K562 (cell line): Measurements from ENCODE around the gene CBLIF. TPM values are rescaled to one million over a fixed set of nuclear protein-coding genes. Genes with fewer than 3 reads are reported as not detected.
A peak's percentile ranks its signal among the peaks of the same experiment; 100 is the strongest.

ENCODE experiments used
- ATAC-seq: fragments of 200-7000 bp; cut with Tn5 transposase; 3 replicates; pipeline ENCODE4 v1.9.1; 2020; ENCODE audit warnings: moderate library complexity
- BruUV-seq: library from RNA; stranded (reverse); fragments of 400-500 nt; replicated peaks from 2 replicates; lab custom pipeline; 2021; lab: Mats Ljungman, UMichigan
- CTCF ChIA-PET: fragments of 300-600 bp; formaldehyde crosslinking; extraction: SDS; loops from one replicate; lab custom pipeline; 2021; ENCODE audit warnings: low intra/inter-chr PET ratio; lab: Yijun Ruan, JAX
- POLR2A ChIA-PET: fragments of 300-600, 350-650 bp; sonication (Branson Sonifier 250); formaldehyde crosslinking; extraction: SDS; loops from one replicate; lab custom pipeline; 2021; ENCODE audit warnings: antibody characterized with exemption, inconsistent platforms; lab: Yijun Ruan, JAX
- DNase-seq, 4 experiments: peaks; one replicate each; pipeline versions ENCODE4 v3.0.0 to v3.0.0-alpha.2; 2011 to 2018; ENCODE audit warnings: low spot score in 3 of 4, mixed read lengths in 3 of 4; ENCODE audit errors: extremely low read depth in 1 of 4
- FAIRE-seq: peaks from 2 replicates; lab custom pipeline; 2011; peaks lifted over from hg19 to GRCh38; lab: Jason Lieb, UNC
- H2AFZ ChIP-seq: 2 replicates; pipeline ENCODE4 v1.6.0; 2011; ENCODE audit warnings: low read depth, low read length, control low read depth, inconsistent platforms
- H3K27ac ChIP-seq: fragments of 200-600 bp; 3 replicates; pipeline ENCODE4 v1.8.0; 2011; ENCODE audit warnings: low read depth, mild to moderate bottlenecking, control low read depth, inconsistent platforms, low read length, moderate library complexity, mixed read lengths; ENCODE audit errors: extremely low read depth
- H3K27me3 ChIP-seq, 2 experiments: fragments of 300-600 bp in 1 of 2; 2 replicates in 1 of 2; 3 replicates in 1 of 2; pipeline versions ENCODE4 v1.6.0 to v1.8.0; 2011; ENCODE audit warnings: inconsistent platforms in 2 of 2, low read length in 2 of 2, mild to moderate bottlenecking in 1 of 2, mixed read lengths in 1 of 2, moderate library complexity in 1 of 2; ENCODE audit not compliant: control insufficient read depth in 2 of 2, insufficient read depth in 2 of 2
- H3K36me3 ChIP-seq: fragments of 300-600 bp; 3 replicates; pipeline ENCODE4 v1.8.0; 2011; ENCODE audit warnings: mild to moderate bottlenecking, low read length, inconsistent platforms; ENCODE audit not compliant: control insufficient read depth, insufficient read depth
- H3K4me1 ChIP-seq, 2 experiments: fragments of 200-600 bp in 1 of 2; replicated peaks in 1 of 2; 2 replicates in 1 of 2; 3 replicates in 1 of 2; pipeline versions ENCODE4 v1.5.1 to v1.8.0; 2011; ENCODE audit warnings: inconsistent platforms in 2 of 2, low read length in 2 of 2, mild to moderate bottlenecking in 1 of 2, mixed read lengths in 1 of 2, moderate library complexity in 1 of 2; ENCODE audit not compliant: control insufficient read depth in 2 of 2, insufficient read depth in 2 of 2
- H3K4me2 ChIP-seq: 2 replicates; pipeline ENCODE4 v1.6.1; 2011; ENCODE audit warnings: low read length, control low read depth, inconsistent platforms, mixed read lengths; ENCODE audit not compliant: insufficient read depth
- H3K4me3 ChIP-seq: fragments of 200-600 bp; sonication (generic), shearing (Covaris generic); 2 replicates; pipeline ENCODE4 v1.5.1; 2016; ENCODE audit warnings: control low read depth, inconsistent platforms
- H3K79me2 ChIP-seq: fragments of 200-600 bp; 3 replicates; pipeline ENCODE4 v1.8.0; 2011; ENCODE audit warnings: low read length, inconsistent platforms; ENCODE audit not compliant: control insufficient read depth, insufficient read depth
- H3K9ac ChIP-seq, 2 experiments: 2 replicates each; pipeline versions ENCODE4 v1.6.0 to v1.6.1; 2011; ENCODE audit warnings: low read depth in 2 of 2, low read length in 2 of 2, control low read depth in 1 of 2, inconsistent platforms in 1 of 2, mild to moderate bottlenecking in 1 of 2, mixed read lengths in 1 of 2; ENCODE audit not compliant: insufficient read depth in 1 of 2
- H3K9me1 ChIP-seq: one replicate; pipeline ENCODE4 v1.6.0; 2011; ENCODE audit warnings: inconsistent platforms, mild to moderate bottlenecking, low read length, moderate library complexity; ENCODE audit not compliant: control insufficient read depth, insufficient read depth
- H3K9me3 ChIP-seq: replicated peaks from 2 replicates; pipeline ENCODE4 v1.5.1; 2011; ENCODE audit warnings: low read depth, low read length, inconsistent platforms; ENCODE audit not compliant: control insufficient read depth, insufficient read depth
- H4K20me1 ChIP-seq: replicated peaks from 2 replicates; pipeline ENCODE4 v1.6.1; 2011; ENCODE audit warnings: low read length, inconsistent platforms, mixed read lengths; ENCODE audit not compliant: control insufficient read depth, insufficient read depth
- BACH1 ChIP-seq: fragments of 200-800 bp; sonication (Bioruptor generic); IDR thresholded peaks from 2 replicates; pipeline ENCODE4 v1.6.1; 2016; ENCODE audit warnings: missing genetic modification characterization, missing compliant biosample characterization
- BMI1 ChIP-seq: fragments of 150-350 bp; IDR thresholded peaks from 2 replicates; pipeline ENCODE4 v1.6.1; 2014; ENCODE audit warnings: low read length
- C11orf30 ChIP-seq: fragments of 450-650 bp; IDR thresholded peaks from 2 replicates; pipeline ENCODE4 v1.6.1; 2016; ENCODE audit warnings: low read depth, mild to moderate bottlenecking
- CHD2 ChIP-seq: IDR thresholded peaks from 2 replicates; pipeline ENCODE4 v1.6.1; 2011; ENCODE audit warnings: low read depth, low read length
- ELF2 ChIP-seq: fragments of 250-450 bp; sonication (Bioruptor Pico); IDR thresholded peaks from 2 replicates; pipeline ENCODE4 v1.5.0; 2021; ENCODE audit warnings: mild to moderate bottlenecking
- FOXP1 ChIP-seq: sonication (generic); formaldehyde crosslinking; IDR thresholded peaks from 2 replicates; pipeline ENCODE4 v1.8.0; 2022; ENCODE audit warnings: mild to moderate bottlenecking, missing genetic modification reagents
- KDM4B ChIP-seq, 2 experiments: fragments of 450-650 bp in 1 of 2; sonication (generic) in 1 of 2; IDR thresholded peaks; 2 replicates each; pipeline ENCODE4 v1.6.1; 2016 to 2017; ENCODE audit warnings: borderline replicate concordance in 2 of 2, antibody characterized with exemption in 1 of 2, low read depth in 1 of 2, mild to moderate bottlenecking in 1 of 2
- NCOA6 ChIP-seq: fragments of 450-650 bp; IDR thresholded peaks from 2 replicates; pipeline ENCODE4 v1.6.1; 2017; ENCODE audit warnings: mild to moderate bottlenecking
- NFXL1 ChIP-seq: fragments of 450-650 bp; formaldehyde crosslinking; IDR thresholded peaks from 2 replicates; pipeline ENCODE4 v1.4.0; 2021; ENCODE audit warnings: mild to moderate bottlenecking
- NR4A1 ChIP-seq, 2 experiments: fragments of 250-450 bp in 1 of 2; fragments of 450-650 bp in 1 of 2; sonication (Bioruptor Pico) in 1 of 2; IDR thresholded peaks; 2 replicates each; pipeline versions ENCODE4 v1.4.0 to v1.6.1; 2016 to 2020; ENCODE audit warnings: mild to moderate bottlenecking in 2 of 2, missing compliant biosample characterization in 1 of 2, missing genetic modification characterization in 1 of 2, moderate library complexity in 1 of 2
- PCBP1 ChIP-seq: fragments of 200-400 bp; formaldehyde crosslinking; IDR thresholded peaks from 2 replicates; pipeline ENCODE4 v1.6.1; 2018; ENCODE audit warnings: mild to moderate bottlenecking, low read depth, low read length; ENCODE audit not compliant: poor library complexity, severe bottlenecking
- RAD21 ChIP-seq, 2 experiments: fragments of 250-450 bp in 1 of 2; fragments of 450-650 bp in 1 of 2; sonication (Bioruptor Pico) in 1 of 2; formaldehyde crosslinking in 1 of 2; IDR thresholded peaks in 1 of 2; conservative IDR thresholded peaks in 1 of 2; 2 replicates each; pipeline versions ENCODE4 v1.4.0 to v1.8.0; 2020 to 2022; ENCODE audit warnings: mild to moderate bottlenecking in 2 of 2, moderate library complexity in 1 of 2
- SRSF1 ChIP-seq: fragments of 200-400 bp; formaldehyde crosslinking; IDR thresholded peaks from 2 replicates; pipeline ENCODE4 v1.6.1; 2017; ENCODE audit warnings: mild to moderate bottlenecking, low read depth, low read length, moderate library complexity
- ZNF316 ChIP-seq: fragments of 450-650 bp; IDR thresholded peaks from 2 replicates; pipeline ENCODE4 v1.6.1; 2016
- ZNF764 ChIP-seq: fragments of 250-450 bp; sonication (Bioruptor Pico); IDR thresholded peaks from 2 replicates; pipeline ENCODE4 v1.4.0; 2020; ENCODE audit warnings: low read depth, mild to moderate bottlenecking, moderate library complexity
- WGBS: fragments of 100-300 bp; shearing (Covaris generic); methylation state at CpG from one replicate; pipeline ENCODE4 v1.1.6; 2016; ENCODE audit warnings: low coverage, mixed read lengths; ENCODE audit not compliant: insufficient coverage; ENCODE audit errors: missing lambda C conversion rate; 5-methylcytosine and 5-hydroxymethylcytosine counted together
- in situ Hi-C: fragments of 300-500 bp; cut with MboI; formaldehyde crosslinking; loops from 4 replicates; pipeline ENCODE4 v1.15.0; 2018; ENCODE audit warnings: inconsistent platforms, mixed read lengths
- intact Hi-C: fragments of 100-400 bp; cut with micrococcal nuclease; formaldehyde crosslinking; loops from 2 replicates; pipeline ENCODE4 v1.14.2; 2022
- polyA plus RNA-seq, 8 experiments: library from polyadenylated mRNA; depleted of rRNA in 4 of 8; stranded (reverse) in 5 of 8; unstranded in 3 of 8; fragments of >200 nt; fragmentation: Nextera tagmentation in 2 of 8; fragmentation: Illumina TruSeq in 1 of 8; extraction: Ambion mirVana in 2 of 8; extraction: Trizol in 1 of 8; gene quantifications; 2 replicates each; pipeline versions ENCODE4 v1.2.1 to v1.2.3, GENCODE V29; 2011 to 2014; ENCODE audit warnings: inconsistent platforms in 1 of 8, missing spikeins in 1 of 8
- total RNA-seq, 7 experiments: library from RNA; depleted of rRNA in 6 of 7; stranded (reverse); fragments of >200 nt in 6 of 7; fragmentation: Illumina TruSeq in 2 of 7; extraction: Trizol in 2 of 7; gene quantifications; 2 replicates each; pipeline versions ENCODE4 v1.2.1 to v1.2.3, GENCODE V29; 2011 to 2021; ENCODE audit warnings: low replicate concordance in 1 of 7
- TF ChIP-seq, protein P1 (sequence below): fragments of 250-450 bp; sonication (Bioruptor Pico); IDR thresholded peaks from 2 replicates; pipeline ENCODE4 v1.4.0; 2020; ENCODE audit warnings: mild to moderate bottlenecking, moderate library complexity, borderline replicate concordance
- TF ChIP-seq, protein P2 (sequence below): sonication (generic); IDR thresholded peaks from 2 replicates; pipeline ENCODE4 v1.6.1; 2016
- TF ChIP-seq, protein P3 (sequence below), 2 experiments: IDR thresholded peaks; 2 replicates each; pipeline ENCODE4 v1.6.1; 2012; ENCODE audit warnings: improper control_type of control experiment in 2 of 2, low read depth in 2 of 2, low read length in 2 of 2, borderline replicate concordance in 1 of 2

The CBLIF gene
- total and polyA plus RNA-seq, 9 of the 15 experiments (the other 6 are each of a cell fraction or from before 2014, with no cell fraction given): 0.07 to 0.83 (median 0.54) TPM

DNA sequence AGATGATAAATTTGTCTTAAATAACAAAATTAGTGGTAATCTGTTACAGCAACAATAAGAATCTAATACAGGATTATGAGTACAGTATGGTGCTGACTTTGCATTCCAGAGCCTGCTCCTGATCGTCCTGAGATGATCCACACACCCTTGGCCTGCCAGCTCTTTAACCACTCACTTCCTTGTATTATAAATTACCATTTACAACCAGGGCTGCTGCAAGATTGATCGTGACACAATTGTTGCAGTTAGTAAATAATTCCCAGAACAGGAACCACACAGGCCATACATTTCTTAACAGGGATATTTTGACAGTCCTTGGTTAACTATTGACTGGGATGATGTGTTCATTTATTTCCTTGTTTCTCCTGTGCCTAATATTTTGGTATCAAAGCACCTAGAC is 3.8 kb upstream of the CBLIF start:
- intact Hi-C loops: no loop called here
- Histone ChIP-seq H3K36me3 (no peaks in the 10 kb centered on the region), H3K4me3 (no peak overlapping the region), H3K9ac (no peak overlapping the region), H3K4me1 (peaks cover 4 to 33% of the 10 kb centered on the region in 2 experiments; a peak in 3 of 5 replicates), H3K27me3 (no peaks in the 10 kb centered on the region), H3K9me3 (0 out of 2 replicates have a peak, but pooled peaks cover 4% of the 10 kb centered on the region), H3K9me1 (no peaks in the 10 kb centered on the region), H3K79me2 (no peaks in the 10 kb centered on the region), H3K27ac (peak overlapping the region; percentile 33; the same call in 2 of the 3 replicates), H2AFZ (peak overlapping the region; percentile 78), H3K4me2 (no peak overlapping the region), H4K20me1 (no peaks in the 10 kb centered on the region)
- DNase-seq: no peak
- FAIRE-seq: no peak
- 37% methylated on average over 2 of the region's 2 CpGs for WGBS
- no peak for ATAC-seq
- ChIA-PET POLR2A (interaction anchor here (1.2 kb wide), 1 partner anchor 52 kb away, joined by 3 read pairs; no protein-coding TSS in a partner anchor), CTCF (no interaction called here)
- in situ Hi-C loops: no loop called here
- no TSS peak for BruUV-seq
- TF ChIP-seq NCOA6: no peak
- no peak for TF ChIP-seq NFXL1 (CRISPR knock-in tag)
- TF ChIP-seq NR4A1 (CRISPR knock-in tag; IDR thresholded peaks at IDR 0.05): no peak
- TF ChIP-seq NR4A1 (tag; IDR thresholded peaks at IDR 0.05): no peak
- TF ChIP-seq FOXP1: no peak
- TF ChIP-seq RAD21 (CRISPR knock-in tag; conservative IDR thresholded peaks at IDR 0.05 in 1 of 2, IDR thresholded peaks at IDR 0.05 in 1 of 2): no peak
- TF ChIP-seq, protein P1, sequence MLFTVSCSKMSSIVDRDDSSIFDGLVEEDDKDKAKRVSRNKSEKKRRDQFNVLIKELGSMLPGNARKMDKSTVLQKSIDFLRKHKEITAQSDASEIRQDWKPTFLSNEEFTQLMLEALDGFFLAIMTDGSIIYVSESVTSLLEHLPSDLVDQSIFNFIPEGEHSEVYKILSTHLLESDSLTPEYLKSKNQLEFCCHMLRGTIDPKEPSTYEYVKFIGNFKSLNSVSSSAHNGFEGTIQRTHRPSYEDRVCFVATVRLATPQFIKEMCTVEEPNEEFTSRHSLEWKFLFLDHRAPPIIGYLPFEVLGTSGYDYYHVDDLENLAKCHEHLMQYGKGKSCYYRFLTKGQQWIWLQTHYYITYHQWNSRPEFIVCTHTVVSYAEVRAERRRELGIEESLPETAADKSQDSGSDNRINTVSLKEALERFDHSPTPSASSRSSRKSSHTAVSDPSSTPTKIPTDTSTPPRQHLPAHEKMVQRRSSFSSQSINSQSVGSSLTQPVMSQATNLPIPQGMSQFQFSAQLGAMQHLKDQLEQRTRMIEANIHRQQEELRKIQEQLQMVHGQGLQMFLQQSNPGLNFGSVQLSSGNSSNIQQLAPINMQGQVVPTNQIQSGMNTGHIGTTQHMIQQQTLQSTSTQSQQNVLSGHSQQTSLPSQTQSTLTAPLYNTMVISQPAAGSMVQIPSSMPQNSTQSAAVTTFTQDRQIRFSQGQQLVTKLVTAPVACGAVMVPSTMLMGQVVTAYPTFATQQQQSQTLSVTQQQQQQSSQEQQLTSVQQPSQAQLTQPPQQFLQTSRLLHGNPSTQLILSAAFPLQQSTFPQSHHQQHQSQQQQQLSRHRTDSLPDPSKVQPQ (CRISPR knock-in tag): no peak
- TF ChIP-seq CHD2: no peak
- TF ChIP-seq C11orf30: peak; percentile 37; the same call in 1 of the 2 replicates
- no peak for TF ChIP-seq PCBP1
- TF ChIP-seq SRSF1: no peak
- TF ChIP-seq KDM4B (IDR thresholded peaks at IDR 0.05; ENCODE audit: borderline replicate concordance in 2 of 2, low read depth in 1 of 2): no peak
- no peak for TF ChIP-seq BMI1
- TF ChIP-seq, protein P2, sequence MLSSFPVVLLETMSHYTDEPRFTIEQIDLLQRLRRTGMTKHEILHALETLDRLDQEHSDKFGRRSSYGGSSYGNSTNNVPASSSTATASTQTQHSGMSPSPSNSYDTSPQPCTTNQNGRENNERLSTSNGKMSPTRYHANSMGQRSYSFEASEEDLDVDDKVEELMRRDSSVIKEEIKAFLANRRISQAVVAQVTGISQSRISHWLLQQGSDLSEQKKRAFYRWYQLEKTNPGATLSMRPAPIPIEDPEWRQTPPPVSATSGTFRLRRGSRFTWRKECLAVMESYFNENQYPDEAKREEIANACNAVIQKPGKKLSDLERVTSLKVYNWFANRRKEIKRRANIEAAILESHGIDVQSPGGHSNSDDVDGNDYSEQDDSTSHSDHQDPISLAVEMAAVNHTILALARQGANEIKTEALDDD: no peak
- TF ChIP-seq ZNF316: peak; percentile 54; the same call in 1 of the 2 replicates
- TF ChIP-seq BACH1 (tag): no peak
- TF ChIP-seq ELF2: no peak
- TF ChIP-seq, protein P3, sequence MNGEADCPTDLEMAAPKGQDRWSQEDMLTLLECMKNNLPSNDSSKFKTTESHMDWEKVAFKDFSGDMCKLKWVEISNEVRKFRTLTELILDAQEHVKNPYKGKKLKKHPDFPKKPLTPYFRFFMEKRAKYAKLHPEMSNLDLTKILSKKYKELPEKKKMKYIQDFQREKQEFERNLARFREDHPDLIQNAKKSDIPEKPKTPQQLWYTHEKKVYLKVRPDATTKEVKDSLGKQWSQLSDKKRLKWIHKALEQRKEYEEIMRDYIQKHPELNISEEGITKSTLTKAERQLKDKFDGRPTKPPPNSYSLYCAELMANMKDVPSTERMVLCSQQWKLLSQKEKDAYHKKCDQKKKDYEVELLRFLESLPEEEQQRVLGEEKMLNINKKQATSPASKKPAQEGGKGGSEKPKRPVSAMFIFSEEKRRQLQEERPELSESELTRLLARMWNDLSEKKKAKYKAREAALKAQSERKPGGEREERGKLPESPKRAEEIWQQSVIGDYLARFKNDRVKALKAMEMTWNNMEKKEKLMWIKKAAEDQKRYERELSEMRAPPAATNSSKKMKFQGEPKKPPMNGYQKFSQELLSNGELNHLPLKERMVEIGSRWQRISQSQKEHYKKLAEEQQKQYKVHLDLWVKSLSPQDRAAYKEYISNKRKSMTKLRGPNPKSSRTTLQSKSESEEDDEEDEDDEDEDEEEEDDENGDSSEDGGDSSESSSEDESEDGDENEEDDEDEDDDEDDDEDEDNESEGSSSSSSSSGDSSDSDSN (IDR thresholded peaks at IDR 0.05; ENCODE audit: borderline replicate concordance in 1 of 2, low read depth in 2 of 2, low read length in 2 of 2): no peak
- no peak for TF ChIP-seq ZNF764 (CRISPR knock-in tag)
